Ovary (tissue), 9 donors: ENCODE measurements around the gene YLPM1. TPM values are rescaled to one million over a fixed set of nuclear protein-coding genes. Genes with fewer than 3 reads are reported as not detected.
"Not testable (repeated sequence)": the region's sequence is repeated elsewhere in the genome, so short reads cannot be mapped to it uniquely, and the experiment has no call there.

Source experiments
- DNase-seq, 5 donors: peaks; one replicate each; pipeline ENCODE4 v3.0.0-alpha.2; 2019 to 2020
- H3K27ac ChIP-seq, 2 donors: fragments of 200-600 bp; one replicate each; pipeline versions ENCODE4 v1.5.1 to v1.8.0; 2019 to 2022
- H3K27me3 ChIP-seq: fragments of 200-600 bp; one replicate; pipeline ENCODE4 v1.8.0; 2022
- H3K36me3 ChIP-seq: fragments of 200-600 bp; sonication (generic); one replicate; pipeline ENCODE4 v1.5.1; 2019
- H3K4me1 ChIP-seq: one replicate; pipeline ENCODE4 v1.8.1; 2013; ENCODE audit warnings: mild to moderate bottlenecking, moderate library complexity; ENCODE audit not compliant: insufficient read depth
- H3K4me3 ChIP-seq: fragments of 200-600 bp; sonication (generic); one replicate; pipeline ENCODE4 v1.5.1; 2017
- H3K9me3 ChIP-seq, 2 donors: fragments of 200-600 bp in 1 of 2; sonication (generic) in 1 of 2; one replicate each; pipeline versions ENCODE4 v1.5.1 to v1.8.1; 2013 to 2019; ENCODE audit warnings: mild to moderate bottlenecking in 1 of 2, moderate library complexity in 1 of 2
- CTCF ChIP-seq, 3 donors: fragments of 450-650 bp in 2 of 3; fragments of 200-600 bp in 1 of 3; IDR thresholded peaks; one replicate each; pipeline versions ENCODE4 v1.5.1 to v1.8.0; 2016 to 2022; ENCODE audit warnings: antibody characterized with exemption in 3 of 3, mild to moderate bottlenecking in 1 of 3
- EP300 ChIP-seq: sonication (generic); formaldehyde crosslinking; IDR thresholded peaks from one replicate; pipeline ENCODE4 v1.6.1; 2017; ENCODE audit warnings: antibody characterized with exemption
- POLR2A ChIP-seq: fragments of 450-650 bp; IDR thresholded peaks from one replicate; pipeline ENCODE4 v1.6.1; 2017; ENCODE audit warnings: antibody characterized with exemption, mild to moderate bottlenecking, moderate library complexity
- WGBS, 3 donors: extraction: QIAGEN DNeasy Blood & Tissue Kit in 1 of 3; methylation state at CpG; one replicate each; pipeline versions ENCODE4 v1.1.5 to v1.1.7; 2013 to 2017; 5-methylcytosine and 5-hydroxymethylcytosine counted together
- intact Hi-C, 4 donors: fragments of 100-400 bp; cut with DNase I; formaldehyde crosslinking; loops; one replicate each; pipeline versions ENCODE4 v1.11.0 to v1.15.1; 2022 to 2023
- polyA plus RNA-seq, 2 donors: library from polyadenylated mRNA; stranded (reverse); fragments of 200-250 nt in 1 of 2; fragments of 350-450 nt in 1 of 2; fragmentation: Illumina TruSeq in 1 of 2; extraction: RNeasy Lipid Tissue Mini Kit (QIAGEN cat#74804) in 1 of 2; gene quantifications; one replicate each; pipeline ENCODE4 v1.2.3, GENCODE V29; 2013 to 2014
- total RNA-seq, 7 donors: library from RNA; depleted of rRNA in 2 of 7; stranded (reverse); fragments of >200 nt in 2 of 7; fragmentation: NEBNext Ultra II Directional in 3 of 7; extraction: Animal tissue kit (Norgen Biotek cat#: 25700) in 3 of 7; gene quantifications; one replicate each; pipeline versions ENCODE4 v1.1.0 to v1.2.4, GENCODE V29; 2016 to 2023
- donor health status: DM: no; HTN: no; CAD: no; lungs with moderate emphysema.
- donor health status: DM: no; HTN: no; CAD: no.
- donor health status: Bipolar disorder and iron deficiency.
- donor health status: DM: yes; HTN: yes; CAD: no.
- donor health status: DM: no; HTN: no; CAD: no.
- donor health status: DM: yes; HTN: yes; CAD: no.

The YLPM1 gene
- total and polyA plus RNA-seq, 9 donors, result 30.1 to 92.4 (median 68.4) TPM

GRCh38 chr14:74747237-74747636 is 15.9 kb upstream of the YLPM1 start:
- Histone ChIP-seq H3K9me3 (no peaks in the 10 kb centered on the region), H3K4me1 (no peaks in the 10 kb centered on the region), H3K36me3 (no peaks in the 10 kb centered on the region), H3K4me3 (no peak overlapping the region), H3K27me3 (no peaks in the 10 kb centered on the region), H3K27ac (no peak overlapping the region)
- intact Hi-C loops, result no loop called here
- no peak for DNase-seq
- 82 to 88% (median 85%) methylated on average over 2 of the region's 2 CpGs for WGBS, 3 donors
- no peak for TF ChIP-seq CTCF (IDR thresholded peaks at IDR 0.05)
- TF ChIP-seq POLR2A, result no peak
- TF ChIP-seq EP300, result no peak

GRCh38 chr14:74754157-74754556 is 9.0 kb upstream of the YLPM1 start:
- Histone ChIP-seq H3K36me3 (no peaks in the 10 kb centered on the region), H3K27me3 (no peaks in the 10 kb centered on the region), H3K9me3 (peaks cover 0 to 3% of the 10 kb centered on the region in 2 donors), H3K4me1 (no peaks in the 10 kb centered on the region), H3K4me3 (no peak overlapping the region), H3K27ac (no peak overlapping the region)
- 71 to 90% (median 78%) methylated on average over 2 of the region's 2 CpGs for whole genome bisulfite sequencing, 3 donors
- no peak for DNase-seq
- intact Hi-C loops, result no loop called here
- TF ChIP-seq POLR2A (no peak), CTCF (IDR thresholded peaks at IDR 0.05) (no peak), EP300 (no peak)

- intact Hi-C loops, result no loop called here
- Histone ChIP-seq H3K36me3 (no peaks in the 10 kb centered on the region), H3K4me3 (no peak overlapping the region), H3K9me3 (peaks cover 0 to 3% of the 10 kb centered on the region in 2 donors), H3K4me1 (no peaks in the 10 kb centered on the region), H3K27ac (no peak overlapping the region), H3K27me3 (no peaks in the 10 kb centered on the region)
- WGBS, 3 donors, result 87 to 92% (median 90%) methylated on average over 7 of the region's 7 CpGs
- TF ChIP-seq POLR2A (no peak), EP300 (no peak), CTCF (IDR thresholded peaks at IDR 0.05) (no peak)
- no peak for DNase-seq
These were observed 8.2 kb upstream of the YLPM1 start for GRCh38 chr14:74754899-74755298.

GRCh38 chr14:74756326-74756725 is 6.8 kb upstream of the YLPM1 start:
- no peaks in the 10 kb centered on the region for H3K36me3 ChIP-seq
- no peak for TF ChIP-seq EP300
- no peak for TF ChIP-seq CTCF (IDR thresholded peaks at IDR 0.05)
- no peak for TF ChIP-seq POLR2A
- H3K4me3 ChIP-seq, result no peak overlapping the region
- intact Hi-C loops, result no loop called here
- WGBS, 3 donors, result 77 to 83% (median 82%) methylated on average over 1 of the region's 1 CpG
- peaks cover 0 to 3% of the 10 kb centered on the region in 2 donors for H3K9me3 ChIP-seq
- DNase-seq, result no peak
- H3K27ac ChIP-seq, result no peak overlapping the region
- H3K27me3 ChIP-seq, result no peaks in the 10 kb centered on the region
- H3K4me1 ChIP-seq, result no peaks in the 10 kb centered on the region

- H3K27ac ChIP-seq, DNase-seq, intact Hi-C loops, H3K27me3 ChIP-seq, H3K4me3 ChIP-seq, H3K4me1 ChIP-seq, H3K9me3 ChIP-seq, H3K36me3 ChIP-seq: not testable (repeated sequence)
- WGBS, 3 donors, result 87 to 91% (median 91%) methylated on average over 5 of the region's 5 CpGs
These were observed 4.6 kb upstream of the YLPM1 start for GRCh38 chr14:74758505-74758904.
